Measurements from ENCODE around the gene POC1A. TPM values are rescaled to one million over a fixed set of nuclear protein-coding genes. Genes with fewer than 3 reads are reported as not detected.
"Not testable (repeated sequence)": the region's sequence is repeated elsewhere in the genome, so short reads cannot be mapped to it uniquely, and the experiment has no call there.

POC1A gene
- total and polyA plus RNA-seq, 4 experiments from 2014 or later: 0.36 to 2.4 (median 1.0) TPM

GRCh38 chr3:52184690-52185089, 30.5 kb upstream of the POC1A start:
- H3K36me3 Mint-ChIP-seq: no peaks in the 10 kb centered on the region
- no peaks in the 10 kb centered on the region for H3K36me3 ChIP-seq (ENCODE audit: insufficient read depth, low read length)
- H3K4me3 ChIP-seq (ENCODE audit: low read length in 2 of 2): no peak overlapping the region
- H3K4me1 ChIP-seq (ENCODE audit: insufficient read depth, low read length): peaks cover 15% of the 10 kb centered on the region
- no peak overlapping the region for H3K4me3 Mint-ChIP-seq
- POLR2A ChIA-PET (ENCODE audit: partially characterized antibody): no interaction called here
- CTCF ChIA-PET (ENCODE audit: partially characterized antibody): no interaction called here
- H3K9me3 Mint-ChIP-seq: no peaks in the 10 kb centered on the region
- H3K27me3 ChIP-seq (ENCODE audit: insufficient read depth, low read length): no peaks in the 10 kb centered on the region
- peaks cover 3 to 23% (median 14%) of the 10 kb centered on the region in 4 donors for H3K4me1 Mint-ChIP-seq
- H3K27ac Mint-ChIP-seq: peak overlapping the region in 1 of 7 donors; percentile 3
- no peak for DNase-seq
- no peaks in the 10 kb centered on the region for H3K27me3 Mint-ChIP-seq
- H3K27ac ChIP-seq (ENCODE audit: low read depth, low read length): no peak overlapping the region
- no peaks in the 10 kb centered on the region for H3K9me3 ChIP-seq (ENCODE audit: control insufficient read depth in 1 of 2, low read length in 2 of 2)
- intact Hi-C loops (cut with micrococcal nuclease): no loop called here

- no peak overlapping the region for H3K27ac ChIP-seq (ENCODE audit: low read depth, low read length)
- H3K36me3 ChIP-seq (ENCODE audit: insufficient read depth, low read length): no peaks in the 10 kb centered on the region
- H3K36me3 Mint-ChIP-seq: no peaks in the 10 kb centered on the region
- H3K4me3 ChIP-seq (ENCODE audit: low read length in 2 of 2): no peak overlapping the region
- H3K27me3 Mint-ChIP-seq: no peaks in the 10 kb centered on the region
- H3K4me1 Mint-ChIP-seq: peaks cover 2 to 20% (median 11%) of the 10 kb centered on the region in 4 donors
- DNase-seq: no peak
- ChIA-PET POLR2A (ENCODE audit: partially characterized antibody) (interaction anchor here (0.7 kb wide), 1 partner anchor 48 kb away, joined by 3 read pairs; no protein-coding TSS in a partner anchor), CTCF (ENCODE audit: partially characterized antibody) (no interaction called here)
- intact Hi-C loops (cut with micrococcal nuclease): no loop called here
- H3K9me3 ChIP-seq (ENCODE audit: control insufficient read depth in 1 of 2, low read length in 2 of 2): no peaks in the 10 kb centered on the region
- H3K4me1 ChIP-seq (ENCODE audit: insufficient read depth, low read length): peaks cover 15% of the 10 kb centered on the region
- no peaks in the 10 kb centered on the region for H3K9me3 Mint-ChIP-seq
- H3K27ac Mint-ChIP-seq: peak overlapping the region in 1 of 7 donors; percentile 3
- H3K27me3 ChIP-seq (ENCODE audit: insufficient read depth, low read length): no peaks in the 10 kb centered on the region
- H3K4me3 Mint-ChIP-seq: no peak overlapping the region
Observed at GRCh38 chr3:52183786-52184445, 29.7 kb upstream of the POC1A start.

- Histone ChIP-seq H3K4me3 (ENCODE audit: low read length in 2 of 2) (no peak overlapping the region), H3K36me3 (ENCODE audit: insufficient read depth, low read length) (no peaks in the 10 kb centered on the region), H3K4me1 (ENCODE audit: insufficient read depth, low read length) (peaks cover 15% of the 10 kb centered on the region), H3K27me3 (ENCODE audit: insufficient read depth, low read length) (no peaks in the 10 kb centered on the region), H3K9me3 (ENCODE audit: control insufficient read depth in 1 of 2, low read length in 2 of 2) (no peaks in the 10 kb centered on the region), H3K27ac (ENCODE audit: low read depth, low read length) (no peak overlapping the region)
- intact Hi-C loops (cut with micrococcal nuclease): no loop called here
- no peaks in the 10 kb centered on the region for H3K36me3 Mint-ChIP-seq
- H3K27ac Mint-ChIP-seq: peak overlapping the region in 2 of 7 donors; percentile 42 to 52
- ChIA-PET CTCF (ENCODE audit: partially characterized antibody) (no interaction called here), POLR2A (ENCODE audit: partially characterized antibody) (interaction anchor here (1.8 kb wide), 1 partner anchor 28 kb away, joined by 4 read pairs; no protein-coding TSS in a partner anchor)
- peaks cover 2 to 18% (median 10%) of the 10 kb centered on the region in 4 donors for H3K4me1 Mint-ChIP-seq
- no peaks in the 10 kb centered on the region for H3K27me3 Mint-ChIP-seq
- H3K9me3 Mint-ChIP-seq: no peaks in the 10 kb centered on the region
- DNase-seq: no peak
- H3K4me3 Mint-ChIP-seq: peak overlapping the region in 1 of 8 donors; percentile 41
Observed at GRCh38 chr3:52182691-52183090, 28.5 kb upstream of the POC1A start.

GRCh38 chr3:52182196-52182595, 28.0 kb upstream of the POC1A start:
- CTCF ChIA-PET (ENCODE audit: partially characterized antibody): interaction anchor here (1.7 kb wide), 1 partner anchor 157 kb away, joined by 3 read pairs; no protein-coding TSS in a partner anchor

GRCh38 chr3:52181543-52181942, 27.3 kb upstream of the POC1A start:
- POLR2A ChIA-PET (ENCODE audit: partially characterized antibody): interaction anchor here (1.4 to 1.8 kb wide), 2 partner anchors 16 to 26 kb away, joined by 3 to 4 read pairs; no protein-coding TSS in a partner anchor
- intact Hi-C loops (cut with micrococcal nuclease): no loop called here
- CTCF ChIA-PET (ENCODE audit: partially characterized antibody): interaction anchor here (1.7 kb wide), 1 partner anchor 158 kb away, joined by 3 read pairs; no protein-coding TSS in a partner anchor
- Mint-ChIP-seq H3K27ac (peak overlapping the region in 3 of 7 donors; percentile 18 to 25 (median 22)), H3K4me3 (no peak overlapping the region), H3K36me3 (no peaks in the 10 kb centered on the region), H3K4me1 (peaks cover 2 to 18% (median 10%) of the 10 kb centered on the region in 4 donors), H3K27me3 (no peaks in the 10 kb centered on the region), H3K9me3 (no peaks in the 10 kb centered on the region)
- H3K4me1 ChIP-seq (ENCODE audit: insufficient read depth, low read length): peaks cover 15% of the 10 kb centered on the region
- H3K36me3 ChIP-seq (ENCODE audit: insufficient read depth, low read length): no peaks in the 10 kb centered on the region
- no peak overlapping the region for H3K4me3 ChIP-seq (ENCODE audit: low read length in 2 of 2)
- DNase-seq: no peak
- no peaks in the 10 kb centered on the region for H3K9me3 ChIP-seq (ENCODE audit: control insufficient read depth in 1 of 2, low read length in 2 of 2)
- H3K27me3 ChIP-seq (ENCODE audit: insufficient read depth, low read length): no peaks in the 10 kb centered on the region
- H3K27ac ChIP-seq (ENCODE audit: low read depth, low read length): no peak overlapping the region

More at GRCh38 chr3:52182196-52182595, 28.0 kb upstream of the POC1A start:
- H3K4me1 ChIP-seq (ENCODE audit: insufficient read depth, low read length): peaks cover 15% of the 10 kb centered on the region
- H3K9me3 ChIP-seq (ENCODE audit: control insufficient read depth in 1 of 2, low read length in 2 of 2): no peaks in the 10 kb centered on the region
- H3K27ac ChIP-seq (ENCODE audit: low read depth, low read length): no peak overlapping the region
- no peaks in the 10 kb centered on the region for H3K27me3 ChIP-seq (ENCODE audit: insufficient read depth, low read length)
- no peaks in the 10 kb centered on the region for H3K9me3 Mint-ChIP-seq
- intact Hi-C loops (cut with micrococcal nuclease): no loop called here
- DNase-seq: peak in 1 of 5 donors; percentile 12
- H3K36me3 ChIP-seq (ENCODE audit: insufficient read depth, low read length): no peaks in the 10 kb centered on the region
- peak overlapping the region in 4 of 7 donors; percentile 29 to 63 (median 38) for H3K27ac Mint-ChIP-seq
- H3K4me1 Mint-ChIP-seq: peaks cover 2 to 18% (median 10%) of the 10 kb centered on the region in 4 donors
- H3K4me3 Mint-ChIP-seq: peak overlapping the region in 1 of 8 donors; percentile 41
- no peaks in the 10 kb centered on the region for H3K36me3 Mint-ChIP-seq
- POLR2A ChIA-PET (ENCODE audit: partially characterized antibody): interaction anchor here (1.4 to 1.8 kb wide), 2 partner anchors 15 to 27 kb away, joined by 3 to 4 read pairs; no protein-coding TSS in a partner anchor
- H3K4me3 ChIP-seq (ENCODE audit: low read length in 2 of 2): no peak overlapping the region
- H3K27me3 Mint-ChIP-seq: no peaks in the 10 kb centered on the region

GRCh38 chr3:52178537-52178936, 24.3 kb upstream of the POC1A start:
- H3K27me3 Mint-ChIP-seq: no peaks in the 10 kb centered on the region
- no peaks in the 10 kb centered on the region for H3K36me3 ChIP-seq (ENCODE audit: insufficient read depth, low read length)
- H3K4me1 Mint-ChIP-seq: peaks cover 2 to 22% (median 10%) of the 10 kb centered on the region in 4 donors
- peak overlapping the region in 1 of 7 donors; percentile 5 for H3K27ac Mint-ChIP-seq
- H3K4me1 ChIP-seq (ENCODE audit: insufficient read depth, low read length): peaks cover 15% of the 10 kb centered on the region
- H3K4me3 Mint-ChIP-seq: no peak overlapping the region
- H3K9me3 ChIP-seq (ENCODE audit: control insufficient read depth in 1 of 2, low read length in 2 of 2): no peaks in the 10 kb centered on the region
- POLR2A ChIA-PET (ENCODE audit: partially characterized antibody): interaction anchor here (1.1 kb wide), 1 partner anchor 8 kb away, joined by 3 read pairs; no protein-coding TSS in a partner anchor
- no peaks in the 10 kb centered on the region for H3K27me3 ChIP-seq (ENCODE audit: insufficient read depth, low read length)
- no peaks in the 10 kb centered on the region for H3K36me3 Mint-ChIP-seq
- DNase-seq: no peak
- no peak overlapping the region for H3K4me3 ChIP-seq (ENCODE audit: low read length in 2 of 2)
- CTCF ChIA-PET (ENCODE audit: partially characterized antibody): interaction anchor here (0.7 kb wide), 1 partner anchor 659 kb away, joined by 3 read pairs; no protein-coding TSS in a partner anchor
- H3K9me3 Mint-ChIP-seq: no peaks in the 10 kb centered on the region
- intact Hi-C loops (cut with micrococcal nuclease): no loop called here
- H3K27ac ChIP-seq (ENCODE audit: low read depth, low read length): no peak overlapping the region

- H3K9me3 Mint-ChIP-seq, DNase-seq: not testable (repeated sequence)
Observed at GRCh38 chr3:52178126-52178525, 23.9 kb upstream of the POC1A start.

More at GRCh38 chr3:52178126-52178525, 23.9 kb upstream of the POC1A start:
- intact Hi-C loops (cut with micrococcal nuclease); H3K27ac Mint-ChIP-seq; H3K4me3 Mint-ChIP-seq; H3K27me3 ChIP-seq (ENCODE audit: insufficient read depth, low read length); H3K36me3 ChIP-seq (ENCODE audit: insufficient read depth, low read length); H3K27me3 Mint-ChIP-seq; H3K36me3 Mint-ChIP-seq; CTCF ChIA-PET (ENCODE audit: partially characterized antibody); H3K27ac ChIP-seq (ENCODE audit: low read depth, low read length); POLR2A ChIA-PET (ENCODE audit: partially characterized antibody); H3K9me3 ChIP-seq (ENCODE audit: control insufficient read depth in 1 of 2, low read length in 2 of 2); H3K4me3 ChIP-seq (ENCODE audit: low read length in 2 of 2): not testable (repeated sequence)
- H3K4me1 Mint-ChIP-seq: peaks cover 2 to 22% (median 10%) of the 10 kb centered on the region in 4 donors
- peaks cover 15% of the 10 kb centered on the region for H3K4me1 ChIP-seq (ENCODE audit: insufficient read depth, low read length)

Measured in CD4-positive, alpha-beta memory T cell (primary cell).